ENCODE results near the gene CCDC57. TPM values are rescaled to one million over a fixed set of nuclear protein-coding genes. Genes with fewer than 3 reads are reported as not detected.

Gene CCDC57
- total RNA-seq, 1 donor from 2014 or later: 50.5 TPM

GRCh38 chr17:82229698-82230608 is 17.3 kb upstream of the CCDC57 start:
- ATAC-seq (no peak), DNase-seq (peak; percentile 74)
- no peak for TF ChIP-seq CTCF (IDR thresholded peaks at IDR 0.05)
- Histone ChIP-seq H3K27me3 (no peaks in the 10 kb centered on the region), H3K4me1 (peaks cover 32% of the 10 kb centered on the region), H3K36me3 (no peaks in the 10 kb centered on the region), H3K4me3 (peak overlapping the region; percentile 73), H3K27ac (peak overlapping the region; percentile 91), H3K9me3 (no peaks in the 10 kb centered on the region)
- intact Hi-C loops (cut with DNase I): no loop called here

- TF ChIP-seq CTCF (IDR thresholded peaks at IDR 0.05): no peak
- Histone ChIP-seq H3K4me3 (peak within 1 kb of the TSS; percentile 73), H3K36me3 (no peaks in the 10 kb centered on the region), H3K27me3 (no peaks in the 10 kb centered on the region), H3K4me1 (peaks cover 32% of the 10 kb centered on the region), H3K27ac (peak within 1 kb of the TSS; percentile 91), H3K9me3 (no peaks in the 10 kb centered on the region)
- peak; percentile 59 for ATAC-seq
- DNase-seq: peak; percentile 90
- intact Hi-C loops (cut with DNase I): no loop called here
Observed at GRCh38 chr17:82228842-82229697, 16.4 kb upstream of the CCDC57 start, which contains the start of gene SLC16A3. Gene SLC16A3 (plus strand): TSS chr17:82229042. CDS start chr17:82236009, 6,967 bp downstream.

DNA sequence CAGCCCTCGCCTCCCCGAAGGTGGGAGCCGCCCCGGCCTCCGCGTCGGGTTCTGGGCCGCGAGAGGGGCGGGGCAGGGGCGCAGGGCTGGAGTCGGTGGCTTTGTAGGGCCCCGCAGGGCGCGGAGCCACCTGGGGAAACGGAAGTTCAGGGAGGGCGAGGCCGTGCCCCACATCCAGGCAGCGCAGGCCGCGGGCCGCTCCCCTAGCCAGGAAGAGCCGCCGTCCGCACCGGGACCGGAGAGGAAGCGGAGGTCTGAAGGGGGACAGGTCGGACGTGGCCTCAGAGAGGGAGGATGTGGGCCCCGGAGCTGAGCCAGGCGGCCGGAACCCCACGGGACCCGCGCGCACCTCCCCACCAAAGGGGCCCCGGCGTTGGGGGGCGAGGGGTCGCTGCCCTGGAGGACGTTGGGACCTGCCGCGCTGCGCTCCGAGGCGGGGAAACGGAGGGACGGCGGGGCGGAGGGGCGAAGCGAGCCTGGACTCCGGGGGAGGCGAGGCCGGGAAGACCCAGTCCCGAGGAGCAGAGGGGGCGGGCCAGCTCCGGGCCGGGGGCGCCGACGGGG is 15.7 kb upstream of the CCDC57 start:
- no peak for TF ChIP-seq CTCF (IDR thresholded peaks at IDR 0.05)
- DNase-seq: peak; percentile 89
- Histone ChIP-seq H3K36me3 (no peaks in the 10 kb centered on the region), H3K27me3 (no peaks in the 10 kb centered on the region), H3K27ac (peak overlapping the region; percentile 90), H3K4me1 (peaks cover 32% of the 10 kb centered on the region), H3K9me3 (no peaks in the 10 kb centered on the region), H3K4me3 (peak overlapping the region; percentile 73)
- peak; percentile 26 for ATAC-seq
- intact Hi-C loops (cut with DNase I): no loop called here

DNA sequence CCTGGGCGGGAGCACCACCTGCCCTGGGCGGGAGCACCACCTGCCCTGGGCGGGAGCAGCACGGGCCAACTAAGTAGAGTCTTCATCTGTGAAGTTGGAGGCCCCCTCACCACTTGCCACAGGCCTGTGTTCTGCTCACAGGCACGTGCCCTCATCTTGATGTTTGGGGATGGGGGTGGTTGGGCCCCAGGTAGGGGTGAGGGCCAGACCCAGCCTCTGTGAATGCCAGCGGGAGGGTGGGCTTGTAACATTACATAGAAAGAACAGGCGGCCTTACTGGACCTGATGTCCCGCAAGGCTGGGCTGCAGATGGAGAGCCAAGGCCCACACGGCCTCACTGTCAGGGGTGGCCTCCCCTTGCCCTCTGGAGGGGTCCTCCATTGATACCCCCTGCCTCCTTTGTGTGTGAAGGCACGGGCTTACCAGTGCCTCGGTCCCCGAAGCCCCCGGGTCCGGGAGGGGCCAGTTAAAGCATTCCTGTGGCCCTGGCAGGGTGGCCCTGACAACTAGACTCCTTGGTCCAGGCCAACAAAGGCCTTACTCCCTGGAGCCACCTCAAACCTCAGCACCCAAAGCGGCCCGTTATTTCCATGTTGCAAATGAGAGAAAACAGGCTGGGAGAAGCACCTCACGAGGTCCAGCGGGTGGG is 15.1 kb upstream of the CCDC57 start:
- Histone ChIP-seq H3K27me3 (no peaks in the 10 kb centered on the region), H3K4me3 (peak overlapping the region; percentile 73), H3K4me1 (peaks cover 32% of the 10 kb centered on the region), H3K9me3 (no peaks in the 10 kb centered on the region), H3K27ac (peak overlapping the region; percentile 90), H3K36me3 (no peaks in the 10 kb centered on the region)
- ATAC-seq (no peak), DNase-seq (no peak)
- no peak for TF ChIP-seq CTCF (IDR thresholded peaks at IDR 0.05)
- intact Hi-C loops (cut with DNase I): no loop called here

Measured in upper lobe of right lung (tissue), 1 donor.